Large intestine (tissue), 3 donors: ENCODE data around the gene C1orf53. TPM values are rescaled to one million over a fixed set of nuclear protein-coding genes. Genes with fewer than 3 reads are reported as not detected.

Experiments
- DNase-seq, 2 donors: peaks; one replicate each; pipeline versions ENCODE4 v3.0.0 to v3.0.0-alpha.2; 2013
- H3K27ac ChIP-seq: one replicate; pipeline ENCODE4 v1.5.1; 2013; ENCODE audit warnings: low read length
- H3K27me3 ChIP-seq: 2 replicates; pipeline ENCODE4 v1.6.1; 2013; ENCODE audit warnings: low read length; ENCODE audit not compliant: control insufficient read depth, insufficient read depth
- H3K36me3 ChIP-seq: 2 replicates; pipeline ENCODE4 v1.6.1; 2013; ENCODE audit warnings: low read length; ENCODE audit not compliant: control insufficient read depth, insufficient read depth
- H3K4me1 ChIP-seq: one replicate; pipeline ENCODE4 v1.6.1; 2013; ENCODE audit warnings: low read length; ENCODE audit not compliant: control insufficient read depth, insufficient read depth
- H3K4me3 ChIP-seq: one replicate; pipeline ENCODE4 v1.5.1; 2013; ENCODE audit warnings: low read length
- H3K9me3 ChIP-seq: one replicate; pipeline ENCODE4 v1.6.1; 2013; ENCODE audit warnings: mild to moderate bottlenecking, low read depth, low read length, moderate library complexity; ENCODE audit not compliant: control insufficient read depth
- WGBS: methylation state at CpG from one replicate; pipeline ENCODE4 v1.1.5; 2013; ENCODE audit warnings: low lambda C conversion rate; ENCODE audit not compliant: insufficient coverage; 5-methylcytosine and 5-hydroxymethylcytosine counted together
- polyA plus RNA-seq: library from polyadenylated mRNA; unstranded; fragments of 120-200 nt; gene quantifications from one replicate; pipeline ENCODE4 v1.2.1, GENCODE V29; 2013

The C1orf53 gene
- polyA plus RNA-seq, 1 donor = 8.2 TPM

- WGBS = 13% methylated on average over 3 of the region's 19 CpGs
- peaks cover 92% of the 10 kb centered on the region for H3K27me3 ChIP-seq
- no peak overlapping the region for H3K4me3 ChIP-seq
- H3K4me1 ChIP-seq = peaks cover 20% of the 10 kb centered on the region
- DNase-seq = no peak
- peaks cover 12% of the 10 kb centered on the region for H3K9me3 ChIP-seq
- no peaks in the 10 kb centered on the region for H3K36me3 ChIP-seq
- no peak overlapping the region for H3K27ac ChIP-seq
These were observed 18.1 kb downstream of the C1orf53 start for GRCh38 chr1:197920414-197921117.

- Histone ChIP-seq H3K4me3 (peak overlapping the region; percentile 19), H3K4me1 (peaks cover 12% of the 10 kb centered on the region), H3K27ac (no peak overlapping the region), H3K27me3 (peaks cover 87% of the 10 kb centered on the region), H3K36me3 (no peaks in the 10 kb centered on the region), H3K9me3 (peaks cover 10% of the 10 kb centered on the region)
- peak in 1 of 2 donors; percentile 49 for DNase-seq
- WGBS = no CpG with 5 or more reads among the region's 33 CpGs
These were observed 19.0 kb downstream of the C1orf53 start for GRCh38 chr1:197921235-197922069.

GRCh38 chr1:197922070-197922390, 19.6 kb downstream of the C1orf53 start:
- no peak for DNase-seq
- Histone ChIP-seq H3K9me3 (peaks cover 10% of the 10 kb centered on the region), H3K4me1 (peaks cover 12% of the 10 kb centered on the region), H3K4me3 (no peak overlapping the region), H3K36me3 (no peaks in the 10 kb centered on the region), H3K27ac (no peak overlapping the region), H3K27me3 (peaks cover 87% of the 10 kb centered on the region)
- no CpG with 5 or more reads among the region's 2 CpGs for WGBS

GRCh38 chr1:197923038-197923437, 20.6 kb downstream of the C1orf53 start:
- Histone ChIP-seq H3K27me3 (peaks cover 85% of the 10 kb centered on the region), H3K27ac (no peak overlapping the region), H3K4me1 (peaks cover 9% of the 10 kb centered on the region), H3K9me3 (peaks cover 6% of the 10 kb centered on the region), H3K36me3 (no peaks in the 10 kb centered on the region), H3K4me3 (no peak overlapping the region)
- WGBS = no CpG with 5 or more reads among the region's 12 CpGs
- no peak for DNase-seq

- no peak for DNase-seq
- H3K27ac ChIP-seq = no peak overlapping the region
- H3K4me3 ChIP-seq = no peak overlapping the region
- WGBS = no CpG with 5 or more reads among the region's 4 CpGs
- H3K4me1 ChIP-seq = peaks cover 8% of the 10 kb centered on the region
- H3K9me3 ChIP-seq = peaks cover 3% of the 10 kb centered on the region
- peaks cover 82% of the 10 kb centered on the region for H3K27me3 ChIP-seq
- no peaks in the 10 kb centered on the region for H3K36me3 ChIP-seq
These were observed 22.2 kb downstream of the C1orf53 start for GRCh38 chr1:197924516-197925123.

- Histone ChIP-seq H3K9me3 (no peaks in the 10 kb centered on the region), H3K4me3 (no peak overlapping the region), H3K27me3 (peaks cover 50% of the 10 kb centered on the region), H3K27ac (no peak overlapping the region), H3K4me1 (peaks cover 3% of the 10 kb centered on the region), H3K36me3 (no peaks in the 10 kb centered on the region)
- no peak for DNase-seq
- no CpG with 5 or more reads among the region's 8 CpGs for WGBS
These were observed 25.7 kb downstream of the C1orf53 start for GRCh38 chr1:197927908-197928665.

GRCh38 chr1:197928849-197929336, 26.5 kb downstream of the C1orf53 start:
- H3K36me3 ChIP-seq = no peaks in the 10 kb centered on the region
- H3K4me1 ChIP-seq = peaks cover 3% of the 10 kb centered on the region
- 20% methylated on average over 1 of the region's 15 CpGs for WGBS
- H3K9me3 ChIP-seq = no peaks in the 10 kb centered on the region
- H3K4me3 ChIP-seq = no peak overlapping the region
- peaks cover 47% of the 10 kb centered on the region for H3K27me3 ChIP-seq
- no peak for DNase-seq
- H3K27ac ChIP-seq = no peak overlapping the region

GRCh38 chr1:197933016-197933415, 30.6 kb downstream of the C1orf53 start:
- Histone ChIP-seq H3K27ac (no peak overlapping the region), H3K4me3 (no peak overlapping the region), H3K27me3 (peaks cover 20% of the 10 kb centered on the region), H3K36me3 (no peaks in the 10 kb centered on the region), H3K4me1 (peaks cover 3% of the 10 kb centered on the region), H3K9me3 (no peaks in the 10 kb centered on the region)
- DNase-seq = no peak
- no CpG with 5 or more reads among the region's 1 CpG for WGBS

GRCh38 chr1:197933647-197934046, 31.2 kb downstream of the C1orf53 start:
- no peaks in the 10 kb centered on the region for H3K36me3 ChIP-seq
- no peak overlapping the region for H3K4me3 ChIP-seq
- DNase-seq = no peak
- no peak overlapping the region for H3K27ac ChIP-seq
- H3K9me3 ChIP-seq = no peaks in the 10 kb centered on the region
- WGBS = no CpG with 5 or more reads among the region's 1 CpG
- H3K4me1 ChIP-seq = peaks cover 3% of the 10 kb centered on the region
- H3K27me3 ChIP-seq = peaks cover 14% of the 10 kb centered on the region

- no peak for DNase-seq
- H3K9me3 ChIP-seq = no peaks in the 10 kb centered on the region
- no peak overlapping the region for H3K4me3 ChIP-seq
- no CpG with 5 or more reads among the region's 2 CpGs for WGBS
- H3K4me1 ChIP-seq = no peaks in the 10 kb centered on the region
- peaks cover 5% of the 10 kb centered on the region for H3K27me3 ChIP-seq
- no peak overlapping the region for H3K27ac ChIP-seq
- no peaks in the 10 kb centered on the region for H3K36me3 ChIP-seq
These were observed 35.0 kb downstream of the C1orf53 start for GRCh38 chr1:197937381-197937780.
